CD4-positive, alpha-beta T cell (primary cell): ENCODE measurements around the gene LMBR1L. TPM values are rescaled to one million over a fixed set of nuclear protein-coding genes. Genes with fewer than 3 reads are reported as not detected.

ENCODE experiments used
- ATAC-seq: fragments of 200-7000 bp; cut with Tn5 transposase; one replicate; pipeline ENCODE4 v1.10.0; 2022; ENCODE audit warnings: mild to moderate bottlenecking; ENCODE audit not compliant: poor library complexity
- CTCF ChIA-PET: fragments of 350-600 bp; sonication (Branson Sonifier 250); formaldehyde crosslinking; loops from one replicate; lab custom pipeline; 2021; ENCODE audit warnings: antibody characterized with exemption, inconsistent platforms; lab: Charles Lee
- POLR2A ChIA-PET: fragments of 350-600 bp; sonication (Branson Sonifier 250); formaldehyde crosslinking; loops from one replicate; lab custom pipeline; 2021; ENCODE audit warnings: antibody characterized with exemption, inconsistent platforms; lab: Charles Lee
- DNase-seq, 14 experiments: peaks; one replicate each; pipeline ENCODE4 v3.0.0-alpha.2; 2013 to 2020; ENCODE audit warnings: mixed read lengths in 2 of 14
- H3K27ac ChIP-seq, 2 donors: one replicate each; pipeline versions ENCODE4 v1.5.1 to v1.7.0; 2013; ENCODE audit warnings: low read length in 2 of 2, low read depth in 1 of 2, mild to moderate bottlenecking in 1 of 2
- H3K27me3 ChIP-seq, 2 experiments: 1 replicate in 1 of 2; 2 replicates in 1 of 2; pipeline versions ENCODE4 v1.6.1 to v1.7.0; 2013; ENCODE audit warnings: low read length in 2 of 2, control low read depth in 1 of 2, mild to moderate bottlenecking in 1 of 2, moderate library complexity in 1 of 2; ENCODE audit not compliant: insufficient read depth in 2 of 2, control insufficient read depth in 1 of 2
- H3K36me3 ChIP-seq: one replicate; pipeline ENCODE4 v1.6.1; 2013; ENCODE audit warnings: low read length, control low read depth; ENCODE audit not compliant: insufficient read depth
- H3K4me1 ChIP-seq: one replicate; pipeline ENCODE4 v1.6.1; 2013; ENCODE audit warnings: low read length, control low read depth; ENCODE audit not compliant: insufficient read depth
- H3K4me3 ChIP-seq: one replicate; pipeline ENCODE4 v1.5.1; 2013; ENCODE audit warnings: mild to moderate bottlenecking, low read length, moderate library complexity
- H3K9me3 ChIP-seq, 2 experiments: 1 replicate in 1 of 2; 2 replicates in 1 of 2; pipeline versions ENCODE4 v1.6.1 to v1.7.0; 2013; ENCODE audit warnings: low read length in 2 of 2, mild to moderate bottlenecking in 2 of 2, control low read depth in 1 of 2, moderate library complexity in 1 of 2; ENCODE audit not compliant: control insufficient read depth in 1 of 2, insufficient read depth in 1 of 2
- H3K27ac Mint-ChIP-seq: one replicate; pipeline ENCODE4 v1.8.0; 2020; ENCODE audit warnings: mixed read lengths
- H3K27me3 Mint-ChIP-seq: one replicate; pipeline ENCODE4 v1.8.0; 2021; ENCODE audit warnings: mixed read lengths
- H3K36me3 Mint-ChIP-seq: one replicate; pipeline ENCODE4 v1.8.0; 2021; ENCODE audit warnings: low read depth, mixed read lengths
- H3K4me1 Mint-ChIP-seq: one replicate; pipeline ENCODE4 v1.8.0; 2021; ENCODE audit warnings: low read depth, mixed read lengths
- H3K4me3 Mint-ChIP-seq: one replicate; pipeline ENCODE4 v1.8.0; 2020; ENCODE audit warnings: mild to moderate bottlenecking, mixed read lengths
- H3K9me3 Mint-ChIP-seq: one replicate; pipeline ENCODE4 v1.8.0; 2020; ENCODE audit warnings: mixed read lengths
- intact Hi-C, 2 experiments: fragments of 100-400 bp; cut with DNase I in 1 of 2; cut with micrococcal nuclease in 1 of 2; formaldehyde crosslinking; loops; one replicate each; pipeline versions ENCODE4 v1.15.1 to v1.9.0; 2023 to 2025; cut with DNase I, micrococcal nuclease
- total RNA-seq, 174 experiments: library from RNA in 2 of 174; stranded (reverse) in 2 of 174; gene quantifications; one replicate each; pipeline ENCODE4 v1.2.3 and lab custom pipeline; 2021 to 2026
- TF ChIP-seq, protein P1 (sequence below): fragments of 200-600 bp; IDR thresholded peaks from one replicate; pipeline ENCODE4 v1.8.0; 2022; ENCODE audit warnings: antibody characterized with exemption, mild to moderate bottlenecking

LMBR1L gene
- total RNA-seq, 2 experiments from 2014 or later, result 401 to 418 TPM

DNA sequence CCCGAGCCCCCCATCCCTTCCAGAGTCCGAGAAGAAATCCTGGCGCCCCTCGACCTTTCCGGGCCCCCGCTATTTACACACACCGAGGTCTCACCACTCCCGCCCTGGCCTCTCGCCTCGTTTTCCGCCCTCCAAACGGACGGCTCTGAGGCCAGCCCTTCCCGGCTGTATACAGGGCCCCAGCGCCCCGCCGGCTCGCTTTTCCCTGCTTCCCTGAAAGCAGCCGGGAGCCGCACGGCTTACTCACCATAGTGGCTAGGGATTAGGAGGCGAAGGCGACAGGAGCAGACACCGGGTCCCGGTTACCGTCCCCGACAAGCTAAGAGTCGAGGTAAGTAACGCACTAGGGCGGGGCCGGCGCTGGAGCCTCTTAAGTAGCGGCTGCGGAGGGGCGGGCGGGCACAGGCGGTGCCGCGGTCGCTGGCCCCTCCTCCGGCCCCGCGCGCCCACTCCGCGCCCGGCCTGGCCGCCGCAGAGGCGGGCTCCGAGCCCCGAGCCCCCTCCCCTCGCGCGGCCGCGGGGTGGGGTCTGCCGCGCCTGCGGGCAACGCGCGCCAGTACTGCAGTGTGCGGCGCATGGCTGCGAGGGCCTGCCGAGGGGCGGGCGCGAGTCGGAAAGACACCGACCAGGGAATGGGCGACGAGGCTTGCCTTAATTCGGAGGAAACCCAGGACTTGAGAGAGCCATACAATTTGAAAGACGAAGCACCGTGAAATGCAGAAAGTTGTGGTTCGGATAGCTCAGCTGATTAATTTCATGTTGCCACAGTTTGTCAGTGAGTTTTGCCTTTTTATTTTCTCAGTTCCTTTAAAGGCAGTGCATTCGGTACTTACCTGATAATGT, 20.6 kb upstream of the LMBR1L start, which contains the start of gene TUBA1B:
Gene TUBA1B (minus strand): TSS at position 345 of the 843 bp plus-strand sequence. CDS start 95 bp downstream, at position 250.
- TF ChIP-seq, protein P1, sequence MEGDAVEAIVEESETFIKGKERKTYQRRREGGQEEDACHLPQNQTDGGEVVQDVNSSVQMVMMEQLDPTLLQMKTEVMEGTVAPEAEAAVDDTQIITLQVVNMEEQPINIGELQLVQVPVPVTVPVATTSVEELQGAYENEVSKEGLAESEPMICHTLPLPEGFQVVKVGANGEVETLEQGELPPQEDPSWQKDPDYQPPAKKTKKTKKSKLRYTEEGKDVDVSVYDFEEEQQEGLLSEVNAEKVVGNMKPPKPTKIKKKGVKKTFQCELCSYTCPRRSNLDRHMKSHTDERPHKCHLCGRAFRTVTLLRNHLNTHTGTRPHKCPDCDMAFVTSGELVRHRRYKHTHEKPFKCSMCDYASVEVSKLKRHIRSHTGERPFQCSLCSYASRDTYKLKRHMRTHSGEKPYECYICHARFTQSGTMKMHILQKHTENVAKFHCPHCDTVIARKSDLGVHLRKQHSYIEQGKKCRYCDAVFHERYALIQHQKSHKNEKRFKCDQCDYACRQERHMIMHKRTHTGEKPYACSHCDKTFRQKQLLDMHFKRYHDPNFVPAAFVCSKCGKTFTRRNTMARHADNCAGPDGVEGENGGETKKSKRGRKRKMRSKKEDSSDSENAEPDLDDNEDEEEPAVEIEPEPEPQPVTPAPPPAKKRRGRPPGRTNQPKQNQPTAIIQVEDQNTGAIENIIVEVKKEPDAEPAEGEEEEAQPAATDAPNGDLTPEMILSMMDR, result no peak
- ChIA-PET POLR2A (interaction anchor here (0.6 to 4.7 kb wide), 43 partner anchors 9 to 1829 kb away, joined by 3 to 374 read pairs (median 8); partner anchors contain the start of genes ARF3, CERS5, COX14 and DDX23), CTCF (interaction anchor here (0.7 to 4.4 kb wide), 16 partner anchors 17 to 104 kb away, joined by 3 to 38 read pairs (median 6); partner anchors contain the start of genes LMBR1L, RHEBL1 and TUBA1A)
- peak within 1 kb of the TSS; percentile 98 for H3K27ac Mint-ChIP-seq
- peak within 1 kb of the TSS; percentile 91 for H3K4me3 ChIP-seq
- peaks cover 42% of the 10 kb centered on the region for H3K36me3 Mint-ChIP-seq
- H3K36me3 ChIP-seq, result peaks cover 25% of the 10 kb centered on the region
- H3K27ac ChIP-seq, result peak within 1 kb of the TSS; percentile 94 to 98
- no peaks in the 10 kb centered on the region for H3K27me3 ChIP-seq
- ATAC-seq, result peak; percentile 69
- no peaks in the 10 kb centered on the region for H3K9me3 ChIP-seq
- peaks cover 49% of the 10 kb centered on the region for H3K4me1 Mint-ChIP-seq
- peaks cover 33% of the 10 kb centered on the region for H3K4me1 ChIP-seq
- DNase-seq, result peak; percentile 82 to 95 (median 90)
- intact Hi-C loops, result loop anchor here (1.0 to 5.0 kb wide), 6 partner anchors 20 to 414 kb away; partner anchors contain the start of genes CCNT1 (in 1 of the 2), KMT2D (in 1 of the 2), LMBR1L (in 1 of the 2) and TROAP (in 1 of the 2)
- peak within 1 kb of the TSS; percentile 99 for H3K4me3 Mint-ChIP-seq
- H3K9me3 Mint-ChIP-seq, result no peaks in the 10 kb centered on the region
- no peaks in the 10 kb centered on the region for H3K27me3 Mint-ChIP-seq

DNA sequence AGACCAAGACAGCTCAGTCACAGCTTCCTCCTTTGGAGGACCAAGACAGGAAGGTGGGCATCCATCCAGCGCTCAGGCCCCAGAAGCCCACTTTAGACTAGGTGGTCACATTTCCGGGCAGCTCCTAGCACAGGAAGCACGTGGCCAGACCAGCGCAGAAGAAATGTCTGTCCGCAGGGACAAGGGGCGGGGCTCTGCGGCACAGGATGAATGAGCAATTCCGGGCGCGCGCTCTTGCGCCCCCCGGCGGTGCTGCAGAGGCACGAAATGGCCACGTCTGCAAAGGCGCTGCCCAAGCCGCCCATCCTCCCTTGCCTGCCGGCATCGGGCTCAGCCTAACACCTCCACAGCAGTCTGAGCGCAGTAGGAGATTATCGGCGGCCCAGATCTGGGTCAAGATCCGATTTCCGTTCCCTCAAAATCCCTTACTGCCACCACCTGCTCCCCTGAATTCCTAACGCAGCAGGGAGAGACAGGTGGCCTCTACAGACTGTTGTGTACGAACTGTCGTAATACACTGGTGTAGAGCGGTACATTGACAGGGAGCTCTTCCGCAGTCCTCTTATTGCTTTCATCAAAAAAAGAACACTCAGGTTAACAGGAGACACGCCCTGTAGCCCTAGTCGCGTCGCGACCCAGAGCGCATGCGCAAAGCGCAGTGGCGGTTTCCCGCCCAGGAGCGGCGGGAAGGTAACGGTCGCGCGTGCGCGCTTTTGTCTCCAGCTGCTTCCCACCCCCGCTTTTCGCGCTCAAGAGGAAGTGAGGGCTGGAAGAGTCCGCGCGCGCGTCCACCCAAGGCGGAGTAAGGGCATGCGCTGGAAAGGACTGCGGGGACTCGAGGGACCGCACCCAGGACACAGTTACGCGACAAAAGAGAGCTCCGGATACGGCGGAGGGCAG, 19.8 kb upstream of the LMBR1L start:
- Mint-ChIP-seq H3K9me3 (no peaks in the 10 kb centered on the region), H3K4me3 (peak overlapping the region; percentile 99), H3K4me1 (peaks cover 52% of the 10 kb centered on the region), H3K27ac (peak overlapping the region; percentile 98), H3K27me3 (no peaks in the 10 kb centered on the region), H3K36me3 (peaks cover 47% of the 10 kb centered on the region)
- ATAC-seq (peak; percentile 75), DNase-seq (peak; percentile 85 to 98 (median 93))
- ChIA-PET POLR2A (interaction anchor here (0.6 to 4.7 kb wide), 40 partner anchors 10 to 1829 kb away, joined by 3 to 374 read pairs (median 8); partner anchors contain the start of genes ARF3, CERS5, COX14 and DDX23), CTCF (interaction anchor here (0.6 to 4.4 kb wide), 27 partner anchors 16 to 278 kb away, joined by 3 to 38 read pairs (median 4); partner anchors contain the start of genes DDX23, DHH, LMBR1L and RHEBL1)
- H3K4me1 ChIP-seq, result peaks cover 33% of the 10 kb centered on the region
- H3K27ac ChIP-seq, result peak overlapping the region; percentile 94 to 98
- H3K36me3 ChIP-seq, result peaks cover 25% of the 10 kb centered on the region
- H3K4me3 ChIP-seq, result peak overlapping the region; percentile 91
- no peaks in the 10 kb centered on the region for H3K9me3 ChIP-seq
- intact Hi-C loops, result loop anchor here (1.0 to 5.0 kb wide), 9 partner anchors 20 to 414 kb away; partner anchors contain the start of genes LMBR1L (in 2 of the 2), TUBA1A (in 2 of the 2), CCNT1 (in 1 of the 2) and KMT2D (in 1 of the 2)
- H3K27me3 ChIP-seq, result no peaks in the 10 kb centered on the region
- TF ChIP-seq, protein P1, result peak; percentile 90
